IPS DF 4.7 (cell line): ENCODE data around the gene WNT9A.

Experiments
- DNase-seq: peaks from one replicate; pipeline ENCODE4 v3.0.0-alpha.2; 2013; ENCODE audit warnings: low spot score; ENCODE audit errors: extremely low read depth

WNT9A gene

DNA sequence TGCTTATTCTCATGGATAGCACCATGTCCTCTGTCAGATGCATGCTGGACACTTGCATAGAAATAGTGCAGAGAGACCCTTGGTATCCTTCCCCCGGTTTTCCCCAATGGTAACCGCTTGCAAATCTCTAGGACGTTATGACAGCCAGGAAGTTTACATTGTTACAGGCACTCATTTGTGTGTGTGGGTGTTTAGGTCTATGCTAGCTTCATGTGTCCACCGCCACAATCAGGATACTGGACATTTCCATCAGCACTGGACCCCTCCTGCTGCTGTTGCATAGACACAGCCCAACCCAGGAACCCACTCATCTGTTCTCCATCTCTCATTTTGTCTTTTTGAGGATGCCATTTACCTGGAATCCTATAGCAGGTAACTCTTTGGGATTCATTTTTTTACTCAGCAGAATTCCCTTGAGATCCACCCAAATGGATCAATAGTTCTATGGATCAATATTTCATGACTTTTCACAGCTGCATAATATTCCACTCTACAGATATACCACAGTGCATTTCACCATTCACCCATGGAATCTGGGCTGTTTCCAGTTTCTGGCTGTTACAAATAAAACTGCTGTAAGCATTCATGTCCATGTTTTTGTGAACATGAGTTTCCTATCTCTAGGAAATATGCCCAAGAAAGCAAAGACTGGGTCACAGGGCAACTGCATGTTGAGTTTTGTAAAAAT lies 6.6 kb upstream of the WNT9A start:
- no peak for DNase-seq

DNA sequence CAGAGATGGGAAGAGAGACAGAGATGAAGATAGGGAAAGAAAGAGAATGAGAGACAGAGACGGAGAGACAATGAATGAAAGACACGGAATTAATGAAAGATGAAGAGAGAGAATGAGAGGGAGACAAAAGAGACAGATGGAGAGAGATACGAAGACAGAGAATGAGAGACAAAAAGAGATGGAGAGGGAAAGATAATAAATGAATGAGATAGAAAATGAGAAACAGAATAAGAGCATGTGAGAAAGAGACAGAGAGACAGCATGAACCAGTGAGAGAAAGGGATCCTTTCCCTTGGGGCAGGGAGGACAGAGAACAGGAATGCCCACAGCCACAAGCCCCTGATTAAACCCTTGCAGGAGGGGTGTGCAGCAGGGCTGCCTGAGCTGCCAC lies 5.3 kb upstream of the WNT9A start:
- DNase-seq = no peak

DNA sequence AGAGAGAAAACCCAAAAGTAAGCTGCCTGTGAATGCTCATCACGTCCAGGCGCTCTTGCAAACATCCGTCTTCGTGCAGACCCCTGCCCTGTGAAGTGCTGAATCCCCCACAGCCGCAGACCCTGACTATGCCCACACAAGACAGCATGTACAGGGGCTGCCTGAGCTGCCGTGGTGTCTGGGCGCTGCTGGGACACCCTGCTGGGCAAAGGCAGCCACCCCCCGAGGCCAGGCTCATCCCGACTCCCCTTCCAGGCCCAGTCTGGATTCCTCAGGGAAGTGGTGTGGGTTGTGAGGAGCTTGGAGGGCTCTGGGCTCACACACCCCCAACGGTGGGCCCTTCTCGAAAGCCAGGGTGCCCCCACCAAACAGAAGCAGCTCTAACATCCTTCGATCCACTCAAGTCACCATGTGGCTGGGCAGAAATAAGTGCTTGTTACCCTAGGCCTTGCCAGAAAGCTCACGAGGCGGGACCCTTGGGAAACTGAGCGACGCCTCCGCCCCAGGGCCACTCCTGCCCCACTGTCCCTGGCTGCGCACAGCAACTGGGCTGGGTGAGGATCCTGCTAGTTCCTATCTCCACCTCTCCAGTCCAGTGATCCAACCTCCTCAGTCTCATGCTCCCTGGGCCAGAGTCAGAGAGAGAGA lies 4.8 kb upstream of the WNT9A start:
- DNase-seq = no peak

DNA sequence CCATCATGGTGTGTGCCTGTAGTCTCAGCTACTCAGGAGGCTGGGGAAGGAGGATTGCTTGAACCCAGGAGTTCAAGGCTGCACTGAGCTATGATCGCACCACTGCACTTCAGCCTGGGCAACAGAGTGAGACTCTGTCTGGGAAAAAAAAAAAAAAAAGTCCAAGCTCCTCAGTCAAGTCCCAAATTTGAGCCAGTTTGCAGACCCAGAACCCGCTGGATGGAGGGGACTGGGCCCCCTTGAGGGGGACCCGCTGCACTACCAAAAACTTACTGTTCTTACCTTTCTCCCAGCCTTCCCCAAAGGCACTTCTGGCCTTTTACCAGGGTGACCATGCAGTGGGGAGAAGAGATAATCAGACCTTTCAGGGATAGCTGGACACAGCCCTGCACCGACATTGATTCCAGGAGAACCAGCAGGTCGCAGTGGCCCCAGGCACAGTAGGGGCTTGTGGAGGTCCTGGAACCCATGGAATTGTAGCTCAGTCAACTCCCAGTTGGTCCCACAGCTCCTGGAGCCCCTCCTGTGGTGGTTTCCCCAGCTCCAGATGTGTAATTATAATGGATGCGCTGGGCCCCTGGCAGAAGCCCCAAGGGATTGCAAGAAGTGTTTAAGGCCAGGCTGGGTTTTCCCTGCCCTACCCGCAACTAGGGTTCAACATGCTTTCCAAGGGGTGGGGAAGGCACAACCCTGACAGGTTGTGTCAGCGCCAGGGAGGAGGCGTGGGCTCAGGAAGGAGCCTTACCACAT lies 4.1 kb upstream of the WNT9A start:
- DNase-seq = no peak

DNA sequence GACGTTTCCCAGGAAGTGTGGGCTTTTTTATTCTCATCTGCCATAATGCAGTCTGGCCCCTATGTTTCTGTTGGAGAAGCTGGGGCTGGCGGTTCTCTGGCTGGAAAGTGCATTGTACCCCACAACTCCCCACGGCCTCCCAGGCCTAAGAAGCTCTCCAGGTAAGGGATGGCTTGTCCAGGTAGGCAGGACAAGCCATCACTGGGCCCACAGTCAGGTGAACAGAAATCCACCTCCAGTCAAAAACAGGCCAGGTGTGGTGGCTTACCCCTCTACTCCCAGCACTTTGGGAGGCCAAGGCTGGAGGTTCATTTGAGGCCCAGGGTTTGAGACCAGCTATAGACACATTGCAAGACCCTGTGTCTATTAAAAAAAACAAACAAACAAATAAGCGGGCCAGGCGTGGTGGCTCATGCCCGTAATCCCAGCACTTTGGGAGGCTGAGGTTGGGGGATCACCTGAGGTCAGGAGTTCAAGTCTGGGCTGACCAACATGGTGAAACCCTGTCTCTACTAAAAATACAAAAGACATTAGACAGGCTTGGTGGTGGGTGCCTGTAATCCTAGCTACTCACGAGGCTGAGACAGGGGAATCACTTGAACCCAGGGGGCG lies 3.1 kb upstream of the WNT9A start:
- no peak for DNase-seq

DNA sequence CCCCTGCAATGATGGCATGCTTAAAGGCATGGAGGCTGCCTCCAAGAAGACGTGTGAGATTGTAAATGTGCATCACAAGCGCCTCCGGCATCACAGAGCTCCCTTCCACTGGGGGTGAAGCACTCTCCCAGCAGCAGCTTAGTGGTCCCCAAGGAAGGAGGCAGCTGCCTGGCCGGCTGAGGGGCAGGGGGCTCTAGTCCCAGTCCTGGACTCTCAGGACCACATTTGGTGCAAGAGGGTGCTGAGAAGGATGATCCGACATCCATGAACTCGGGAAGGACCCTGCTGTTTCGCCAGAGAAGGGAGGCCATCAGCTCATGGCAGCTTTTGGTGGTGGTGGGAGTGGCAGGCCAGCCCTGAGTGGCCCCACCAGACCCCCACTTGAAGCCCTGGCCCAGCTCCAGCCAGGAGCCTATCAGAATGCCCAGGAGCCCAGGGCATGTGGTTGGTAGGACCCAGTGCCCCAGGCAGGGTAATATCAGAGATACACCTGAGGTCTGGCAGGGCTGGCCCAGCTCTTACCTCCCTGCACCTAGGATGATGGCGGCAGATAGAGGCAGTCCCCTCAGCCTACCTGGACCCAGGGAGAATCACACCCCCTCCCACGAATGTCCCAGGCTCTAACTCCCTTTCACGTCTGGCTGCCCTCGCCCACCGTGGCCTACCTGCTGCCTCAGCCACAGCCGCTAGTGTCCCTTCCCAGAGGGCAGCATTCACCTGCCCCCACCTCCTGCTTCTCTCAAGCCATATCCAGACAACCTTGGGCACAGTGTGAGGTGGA lies 2.4 kb upstream of the WNT9A start:
- no peak for DNase-seq

DNA sequence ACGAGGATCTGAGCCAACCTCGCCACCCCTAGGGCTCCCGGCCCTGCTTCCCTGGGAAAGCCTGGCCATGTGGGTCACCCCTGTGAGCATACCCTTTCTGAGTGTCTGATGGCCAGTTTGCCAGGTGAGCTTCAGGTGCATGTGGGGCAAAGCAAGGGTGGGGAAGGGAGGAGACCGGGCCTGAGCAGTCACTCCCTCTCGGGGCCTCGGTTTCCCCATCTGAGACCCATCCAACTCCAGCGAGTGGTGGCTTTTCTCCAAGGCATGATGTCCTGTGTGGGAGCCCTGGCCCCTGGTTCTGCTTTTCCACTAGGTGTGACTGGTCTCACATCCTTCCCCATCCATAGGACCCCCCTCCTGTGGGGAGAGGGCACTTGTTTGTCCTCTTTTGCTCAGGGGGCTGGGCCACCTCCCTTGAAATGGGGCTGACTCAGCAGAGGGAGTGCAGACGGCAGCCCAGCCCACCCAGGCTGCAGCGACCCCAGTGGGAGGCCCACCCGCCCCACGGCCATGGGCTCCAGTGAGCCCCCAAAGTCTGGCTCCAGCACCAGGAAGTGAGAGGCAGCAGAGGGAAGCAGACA lies 1.7 kb upstream of the WNT9A start:
- DNase-seq = no peak

DNA sequence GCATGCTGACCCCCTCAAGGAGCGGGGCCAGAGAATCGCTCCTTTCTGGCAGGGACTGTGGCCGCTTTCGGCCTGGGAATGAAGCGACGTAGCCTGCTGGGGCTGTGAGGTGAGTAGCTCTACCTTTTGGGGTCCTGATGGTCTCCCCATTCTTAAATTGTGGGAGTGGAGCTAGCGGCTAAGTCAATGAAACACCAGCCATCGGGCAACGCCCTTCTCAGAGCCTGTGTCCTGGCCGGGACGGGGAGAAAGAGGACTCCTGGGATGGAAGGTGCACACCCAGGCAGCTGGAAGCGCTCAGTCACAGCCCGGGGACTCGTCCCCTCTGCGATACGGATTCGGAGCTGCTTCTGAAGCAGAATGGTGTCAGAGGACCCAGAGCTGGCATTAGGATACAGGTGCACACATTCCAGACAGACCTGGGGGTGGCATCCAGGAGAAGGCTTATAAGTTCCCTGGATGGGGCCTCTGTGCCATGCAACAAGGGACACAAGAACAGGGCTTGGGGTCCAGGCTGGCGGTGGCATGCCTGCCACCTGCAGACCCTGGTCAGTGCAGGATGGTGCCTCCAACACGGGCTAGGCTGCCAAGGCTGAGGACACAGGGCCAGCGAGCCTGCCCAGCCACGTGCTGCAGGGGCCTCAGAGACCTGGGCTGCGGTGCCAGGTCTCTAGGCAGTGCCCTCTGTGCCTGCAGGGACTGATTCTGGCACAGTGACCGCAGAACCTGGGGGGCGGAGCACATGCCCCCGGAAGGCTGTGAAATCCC lies 945 bp upstream of the WNT9A start:
- no peak for DNase-seq

DNA sequence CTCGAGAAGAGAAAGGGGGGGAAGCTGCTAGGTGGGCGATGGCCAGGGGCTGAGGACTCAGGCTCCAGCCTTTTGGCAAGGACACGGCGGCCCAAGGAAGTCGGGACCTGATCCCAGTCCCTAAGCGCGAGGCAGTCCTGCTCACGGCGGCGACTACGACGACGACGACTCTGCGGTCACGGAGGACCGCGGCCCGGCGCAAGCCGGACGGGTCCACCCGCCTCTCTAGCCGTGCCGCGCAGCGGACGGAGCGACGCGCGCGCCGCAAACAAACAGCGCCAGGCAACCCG lies 401 bp downstream of the WNT9A start:
- no peak for DNase-seq

DNA sequence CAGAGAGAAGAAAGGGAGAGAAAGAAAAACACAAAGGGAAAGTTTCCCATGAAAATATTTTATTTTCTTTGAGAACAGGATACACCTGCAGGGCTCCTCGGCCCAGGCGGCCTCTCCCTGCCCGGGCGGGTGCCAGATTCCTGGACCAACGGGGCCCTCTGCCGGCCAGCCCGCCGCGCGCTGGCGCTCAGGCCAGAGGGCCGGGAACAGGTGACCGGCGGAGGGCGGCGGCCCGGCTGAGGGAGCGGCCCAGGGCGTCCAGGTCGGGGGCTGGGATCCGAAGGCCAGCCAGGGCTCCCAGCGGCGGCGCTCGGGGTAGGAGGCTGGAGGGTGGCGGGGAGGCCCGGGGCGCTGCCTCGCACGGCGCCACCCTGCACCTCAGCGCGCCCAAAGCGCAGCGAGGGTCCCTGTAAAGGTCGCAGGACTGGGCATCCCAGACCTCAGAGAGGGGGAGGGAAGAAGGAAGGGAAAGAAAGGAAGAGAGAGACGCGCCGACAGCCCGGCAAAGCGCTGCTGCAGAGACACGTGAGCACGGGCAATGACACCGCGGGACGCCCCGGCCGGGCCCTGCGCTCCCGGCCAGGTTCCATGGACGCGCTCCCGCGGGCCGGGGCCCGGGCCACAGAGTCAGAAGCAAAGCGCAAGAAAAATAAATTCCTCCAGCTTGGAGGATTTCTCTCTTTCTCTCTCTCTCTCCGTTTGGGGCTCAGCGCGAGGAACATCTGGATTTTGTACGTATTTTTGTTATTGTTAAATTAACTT lies 927 bp downstream of the WNT9A start:
- DNase-seq = no peak

DNA sequence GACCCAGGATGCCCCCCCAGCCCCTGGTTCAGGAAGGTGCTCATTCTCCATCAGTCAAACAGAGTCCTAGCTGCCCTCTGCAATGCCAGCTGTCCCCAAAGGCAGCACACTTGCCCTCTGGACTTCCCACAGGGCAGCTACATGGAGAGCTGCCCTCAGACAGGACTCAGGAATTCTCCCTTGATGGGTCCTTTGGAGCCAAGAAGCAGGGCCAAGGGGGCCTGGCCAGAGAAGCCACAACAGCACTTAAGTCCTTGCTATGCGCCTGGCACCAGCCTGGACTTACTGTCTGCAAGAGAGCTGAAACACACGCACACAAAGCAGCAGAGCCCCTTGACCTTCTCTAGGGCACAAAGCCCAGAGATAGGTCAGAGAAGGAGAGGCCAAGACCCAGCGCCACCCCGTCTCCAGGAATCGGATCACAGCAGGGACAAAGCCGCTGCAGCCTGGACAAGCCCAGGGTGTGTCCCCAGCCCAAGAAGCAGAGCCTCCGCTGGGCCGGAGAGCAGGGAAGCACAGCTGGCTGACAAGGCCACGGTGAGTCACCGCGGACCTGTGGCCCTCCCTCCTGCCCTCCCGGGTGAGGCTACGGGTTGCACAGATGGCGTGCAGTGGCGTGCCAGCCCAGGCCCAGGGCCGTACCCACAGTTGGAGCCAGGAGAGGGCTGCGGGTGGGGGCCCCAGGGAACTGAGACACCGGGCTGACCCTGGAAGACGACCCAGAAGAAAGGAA lies 1.7 kb downstream of the WNT9A start:
- DNase-seq = no peak

DNA sequence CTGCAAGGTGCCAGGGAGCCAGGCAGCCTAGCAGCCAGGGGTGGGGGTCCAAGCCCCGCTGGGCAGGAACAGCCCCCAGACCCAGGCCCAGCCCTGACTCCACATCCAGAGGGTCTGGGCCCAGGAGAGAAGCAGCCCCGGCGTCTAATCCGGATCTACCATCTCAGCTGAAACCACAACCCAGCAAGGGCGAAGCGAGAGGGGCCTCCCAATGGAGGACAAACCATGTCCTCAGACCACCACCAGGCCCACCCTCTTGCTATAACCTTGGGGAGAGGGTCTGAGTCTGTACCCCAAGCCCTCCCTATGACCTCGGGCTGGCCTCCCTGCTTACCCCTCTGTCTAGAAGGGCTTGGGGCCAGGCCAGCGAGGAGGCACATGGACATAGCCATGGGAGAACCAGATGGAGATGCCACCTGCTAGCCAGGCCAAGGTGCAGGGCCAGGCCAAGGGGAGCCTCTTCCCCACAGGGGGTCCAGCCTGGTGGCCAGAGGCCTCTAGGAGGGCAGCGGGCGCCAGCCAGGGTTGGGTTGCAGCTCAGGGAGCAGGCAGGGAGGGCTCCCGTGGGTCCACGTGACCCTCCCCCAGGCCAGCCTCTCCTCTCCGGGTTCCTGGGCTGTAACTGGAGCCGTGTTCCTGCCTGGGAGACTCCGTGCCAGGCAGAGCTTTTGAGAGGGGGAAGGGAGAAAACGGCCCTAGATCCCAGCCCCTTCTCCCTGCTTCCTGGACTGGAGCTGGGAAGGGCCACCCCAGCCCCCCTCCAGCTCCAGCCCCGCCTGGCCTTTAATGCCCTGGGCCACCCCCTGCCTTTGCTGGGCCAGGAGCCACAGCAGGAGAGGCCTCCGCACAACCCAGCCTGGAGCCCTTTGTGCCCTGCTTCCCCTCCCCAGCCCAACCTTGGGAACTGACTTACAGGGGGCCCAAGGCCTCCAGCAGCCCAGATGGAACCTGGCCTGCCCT lies 2.5 kb downstream of the WNT9A start:
- no peak for DNase-seq

DNA sequence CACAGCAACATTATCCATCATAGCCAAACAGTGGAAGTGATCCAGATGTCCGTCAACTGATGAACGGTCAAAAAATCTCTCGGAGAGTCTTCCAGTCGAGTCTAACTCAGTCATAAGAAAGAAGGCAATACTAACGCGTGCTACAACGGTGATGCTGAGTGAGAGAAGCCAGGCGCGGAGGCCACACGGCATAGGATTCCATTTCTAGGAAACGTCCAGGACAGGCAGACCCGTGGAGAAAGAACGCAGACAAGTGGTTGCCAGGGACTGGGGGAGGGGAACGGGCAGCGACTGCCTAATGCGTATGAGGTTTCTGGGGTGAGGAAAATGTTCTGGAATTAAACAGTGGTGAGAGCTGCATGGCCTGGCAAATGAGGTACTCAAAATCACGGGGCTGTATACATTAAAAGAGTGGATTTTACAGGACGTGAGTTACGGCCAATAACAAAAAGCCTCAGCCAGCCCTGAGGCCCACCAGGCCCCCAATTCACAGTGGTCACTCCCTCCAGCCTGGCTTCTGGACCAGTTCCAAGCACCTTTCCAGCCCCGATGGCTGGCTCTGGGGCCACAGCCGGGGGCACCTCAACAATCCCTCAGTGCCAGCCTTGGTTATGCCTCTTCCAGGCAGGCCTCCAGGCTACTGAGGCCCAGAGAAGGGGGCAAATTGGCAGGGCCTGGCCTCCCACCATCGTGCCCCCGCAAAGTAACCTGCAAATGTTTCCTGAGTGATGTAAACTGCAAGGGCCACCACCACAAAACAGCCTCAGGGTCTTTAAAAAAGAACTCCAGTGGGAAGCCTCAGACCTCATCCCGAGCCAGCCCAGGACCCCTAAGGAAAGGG lies 3.4 kb downstream of the WNT9A start:
- DNase-seq = no peak

DNA sequence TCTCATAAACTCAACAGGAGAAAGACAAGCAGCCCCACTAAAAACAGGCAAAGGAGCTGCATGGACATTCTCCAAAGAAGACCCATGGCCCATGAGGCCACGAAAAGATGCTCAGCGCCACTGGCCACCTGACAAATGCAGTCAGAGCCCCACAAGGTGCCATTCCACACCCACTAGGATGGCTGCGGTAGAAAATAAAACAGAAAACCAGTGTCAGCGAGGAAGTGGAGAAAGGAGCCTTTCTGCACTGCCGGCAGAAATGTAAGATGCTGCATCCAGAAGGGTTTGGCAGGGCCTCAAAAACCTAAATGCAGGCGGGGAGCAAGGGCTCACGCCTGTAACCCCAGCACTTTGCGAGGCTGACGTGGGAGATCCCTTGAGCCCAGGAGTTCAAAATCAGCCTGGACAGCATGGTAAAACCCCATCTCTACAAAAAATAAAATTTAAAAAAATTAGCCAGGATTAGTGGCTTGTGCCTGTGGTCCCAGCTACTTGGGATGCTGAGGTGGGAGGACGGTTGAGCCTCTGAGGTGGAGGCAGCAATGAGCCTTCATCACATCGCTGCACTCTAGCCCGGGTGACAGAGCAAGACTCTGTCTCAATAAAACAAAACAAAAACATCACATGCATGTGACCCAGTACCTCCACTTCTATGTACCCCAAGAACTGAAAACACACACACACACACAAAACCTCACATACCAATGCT lies 4.2 kb downstream of the WNT9A start:
- no peak for DNase-seq

DNA sequence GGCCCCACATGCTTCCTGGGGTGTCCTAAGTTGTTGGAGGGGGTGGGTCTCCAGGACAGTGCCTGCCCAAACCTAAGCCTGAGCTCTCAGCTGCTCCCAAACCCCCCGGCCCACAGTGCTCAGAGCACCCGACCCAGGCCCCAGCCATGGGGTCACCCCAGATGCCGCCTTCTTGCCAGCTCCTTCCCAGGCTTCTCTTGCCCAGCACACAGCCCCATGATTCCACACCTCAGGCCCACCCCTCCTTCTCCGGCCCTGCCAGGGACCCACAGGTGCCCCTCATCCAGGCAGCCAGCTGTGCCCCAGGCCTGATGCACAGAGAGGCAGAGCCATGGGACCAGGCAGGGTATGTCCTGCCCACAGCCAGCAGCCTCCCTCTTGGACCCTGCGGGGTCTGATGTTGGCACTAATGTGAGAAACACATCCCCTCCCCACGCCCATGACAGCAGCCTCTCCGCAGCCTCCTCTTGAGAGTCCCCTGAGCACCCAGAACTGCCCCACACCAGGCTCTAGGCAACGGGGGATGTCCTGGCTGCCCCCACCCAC lies 4.9 kb downstream of the WNT9A start:
- DNase-seq = no peak

DNA sequence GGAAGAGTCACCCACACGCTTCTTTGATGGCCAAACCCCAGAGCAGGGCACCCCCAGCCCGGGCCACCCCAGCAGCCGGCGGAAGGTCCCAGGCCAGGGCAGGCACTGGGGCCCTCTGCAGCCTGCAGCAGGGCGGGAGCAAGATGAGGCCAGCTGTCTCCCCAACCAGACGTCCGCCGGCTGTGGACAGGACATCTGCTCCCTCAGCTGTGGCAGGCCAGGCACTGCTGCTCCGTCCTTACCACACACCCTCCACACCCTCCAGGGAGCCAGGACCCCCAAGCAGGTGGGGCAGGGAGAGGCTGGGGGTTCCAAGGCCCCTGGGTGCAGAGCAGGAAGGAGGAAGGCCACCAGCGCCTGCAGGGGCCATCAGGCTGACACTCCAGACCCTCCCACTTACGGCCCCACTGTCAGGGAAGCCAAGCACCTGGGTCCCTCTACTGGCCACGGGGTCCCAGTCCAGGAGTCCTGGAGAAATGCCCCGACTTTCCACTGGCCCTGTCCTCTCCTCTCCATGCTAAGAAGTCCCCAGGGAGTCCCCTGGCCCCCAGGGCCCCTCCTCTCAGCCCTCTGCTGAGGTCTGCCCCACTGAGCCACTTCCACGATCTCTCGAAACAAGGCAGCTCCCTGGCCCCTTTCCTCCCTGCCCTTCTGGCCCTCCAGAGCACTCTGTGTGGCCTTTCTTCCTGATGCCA lies 5.6 kb downstream of the WNT9A start:
- DNase-seq = no peak
